Natural killer cell (primary cell): Measurements from ENCODE around the gene PRRG2. TPM values are rescaled to one million over a fixed set of nuclear protein-coding genes. Genes with fewer than 3 reads are reported as not detected.

ENCODE experiments used
- ATAC-seq, 3 donors: fragments of 150-1000 bp in 2 of 3; fragments of 200-7000 bp in 1 of 3; cut with Tn5 transposase; 1 replicate in 1 of 3; 2 replicates in 2 of 3; pipeline ENCODE4 v1.10.0; 2021; ENCODE audit warnings: mild to moderate bottlenecking in 2 of 3, moderate library complexity in 2 of 3
- DNase-seq, 2 donors: peaks; one replicate each; pipeline versions ENCODE4 v3.0.0 to v3.0.0-alpha.2; 2013 to 2021; ENCODE audit warnings: mixed read lengths in 1 of 2
- H3K27ac ChIP-seq: one replicate; pipeline ENCODE4 v1.5.1; 2013; ENCODE audit warnings: mild to moderate bottlenecking, low read length
- H3K27me3 ChIP-seq: one replicate; pipeline ENCODE4 v1.6.1; 2013; ENCODE audit warnings: low read length; ENCODE audit not compliant: control insufficient read depth, insufficient read depth
- H3K36me3 ChIP-seq: one replicate; pipeline ENCODE4 v1.6.1; 2013; ENCODE audit warnings: low read length; ENCODE audit not compliant: control insufficient read depth, insufficient read depth
- H3K4me1 ChIP-seq: one replicate; pipeline ENCODE4 v1.6.1; 2013; ENCODE audit warnings: low read length; ENCODE audit not compliant: control insufficient read depth, insufficient read depth
- H3K4me3 ChIP-seq: one replicate; pipeline ENCODE4 v1.5.1; 2013; ENCODE audit warnings: low read length
- H3K9me3 ChIP-seq: one replicate; pipeline ENCODE4 v1.6.1; 2013; ENCODE audit warnings: low read length; ENCODE audit not compliant: control insufficient read depth, insufficient read depth
- H3K27ac Mint-ChIP-seq, 2 donors: one replicate each; pipeline ENCODE4 v1.8.0; 2022; ENCODE audit warnings: mild to moderate bottlenecking in 2 of 2, mixed read lengths in 2 of 2, moderate library complexity in 1 of 2
- H3K27me3 Mint-ChIP-seq, 2 donors: one replicate each; pipeline ENCODE4 v1.8.0; 2022; ENCODE audit warnings: low read depth in 2 of 2, mixed read lengths in 2 of 2
- H3K36me3 Mint-ChIP-seq: one replicate; pipeline ENCODE4 v1.8.0; 2022; ENCODE audit warnings: mixed read lengths
- H3K4me1 Mint-ChIP-seq, 2 donors: one replicate each; pipeline ENCODE4 v1.8.0; 2022; ENCODE audit warnings: mixed read lengths in 2 of 2
- H3K4me3 Mint-ChIP-seq: one replicate; pipeline ENCODE4 v1.8.0; 2022; ENCODE audit warnings: mild to moderate bottlenecking, moderate library complexity, mixed read lengths
- H3K9me3 Mint-ChIP-seq, 2 donors: one replicate each; pipeline ENCODE4 v1.8.0; 2022; ENCODE audit warnings: mixed read lengths in 2 of 2
- CTCF ChIP-seq: fragments of 200-600 bp; IDR thresholded peaks from one replicate; pipeline ENCODE4 v1.8.0; 2022; ENCODE audit warnings: antibody characterized with exemption
- WGBS: methylation state at CpG from one replicate; pipeline ENCODE4 v1.1.7; 2013; ENCODE audit warnings: missing lambda C conversion rate; ENCODE audit not compliant: insufficient coverage; 5-methylcytosine and 5-hydroxymethylcytosine counted together
- intact Hi-C: fragments of 100-400 bp; cut with micrococcal nuclease; formaldehyde crosslinking; loops from one replicate; pipeline ENCODE4 v1.14.2; 2022
- total RNA-seq, 4 donors: library from RNA; stranded (reverse); fragments of 120-200 nt in 1 of 4; gene quantifications; one replicate each; pipeline versions ENCODE4 v1.2.3 to v1.2.4, GENCODE V29; 2013 to 2022

PRRG2 gene
- total RNA-seq, 3 donors from 2014 or later (not counting 1 experiment from before 2014, with no cell fraction given): 0.39 to 0.56 TPM; not detected in 1

- H3K4me1 Mint-ChIP-seq: peaks cover 24 to 38% of the 10 kb centered on the region in 2 donors
- peak overlapping the region; percentile 58 to 89 for H3K27ac Mint-ChIP-seq
- no peaks in the 10 kb centered on the region for H3K9me3 Mint-ChIP-seq
- Histone ChIP-seq H3K27ac (peak overlapping the region; percentile 29), H3K4me1 (peaks cover 73% of the 10 kb centered on the region), H3K4me3 (no peak overlapping the region), H3K36me3 (peaks cover 38% of the 10 kb centered on the region), H3K9me3 (no peaks in the 10 kb centered on the region), H3K27me3 (no peaks in the 10 kb centered on the region)
- 92% methylated on average over 45 of the region's 53 CpGs for WGBS
- no peaks in the 10 kb centered on the region for H3K36me3 Mint-ChIP-seq
- DNase-seq (peak in 1 of 2 donors; percentile 92), ATAC-seq (peak in 2 of 3 donors; percentile 38 to 60)
- TF ChIP-seq CTCF: no peak
- H3K27me3 Mint-ChIP-seq: no peaks in the 10 kb centered on the region
- intact Hi-C loops: loop anchor here (2.0 kb wide), 1 partner anchor 13 kb away; no protein-coding TSS in a partner anchor
- H3K4me3 Mint-ChIP-seq: no peak overlapping the region
These were observed 25.3 kb upstream of the PRRG2 start for GRCh38 chr19:49555600-49556411.

DNA sequence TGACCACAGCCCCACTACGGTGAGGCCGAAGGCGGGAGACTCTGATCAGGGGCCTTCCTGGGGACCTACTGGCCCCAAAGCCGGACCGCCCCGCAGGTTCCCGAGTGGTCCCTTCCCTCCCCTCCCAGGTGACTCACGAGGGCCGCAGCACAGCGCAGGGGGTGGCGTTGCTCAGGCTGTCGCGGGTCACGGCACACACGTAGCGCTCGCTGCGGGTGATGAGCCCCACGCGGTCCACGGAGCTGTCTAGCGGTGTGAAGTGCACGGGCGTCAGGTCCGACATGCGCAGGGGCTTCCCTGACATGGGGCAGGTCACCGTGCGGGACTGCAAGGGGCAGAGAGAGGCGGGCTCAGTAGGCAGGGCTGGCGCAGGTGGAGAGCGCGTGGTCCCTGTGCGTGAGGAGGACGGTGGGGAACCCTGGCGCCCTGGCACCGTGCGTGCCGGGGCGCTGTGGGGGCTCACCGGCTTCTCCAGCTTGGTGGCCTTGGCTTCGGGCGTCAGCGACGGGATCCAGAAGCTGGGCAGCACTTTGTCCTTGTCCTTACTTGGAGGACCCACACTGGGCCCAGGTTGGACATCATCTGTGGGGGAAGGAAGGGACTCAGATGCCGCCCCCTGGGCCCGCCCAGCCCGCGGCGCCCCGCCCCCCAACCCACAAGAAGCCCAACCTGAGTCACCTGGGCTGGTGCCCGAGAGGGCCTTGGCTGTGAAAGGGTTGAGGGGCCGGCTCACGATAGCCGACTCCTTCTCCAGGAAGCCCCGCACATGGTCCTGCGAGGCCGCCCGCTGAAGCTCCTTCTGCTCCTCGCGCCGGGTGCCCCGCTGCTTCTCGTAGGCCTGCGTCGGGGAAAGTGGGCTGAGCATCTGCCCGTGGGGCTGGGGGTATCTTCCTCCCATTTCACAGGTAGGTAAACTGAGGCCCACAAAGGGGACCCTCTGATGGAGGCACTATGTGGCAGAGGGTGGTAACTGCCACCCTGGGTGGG lies 24.4 kb upstream of the PRRG2 start:
- Mint-ChIP-seq H3K27me3 (no peaks in the 10 kb centered on the region), H3K36me3 (no peaks in the 10 kb centered on the region), H3K27ac (no peak overlapping the region), H3K4me1 (peaks cover 29 to 46% of the 10 kb centered on the region in 2 donors), H3K9me3 (no peaks in the 10 kb centered on the region), H3K4me3 (no peak overlapping the region)
- Histone ChIP-seq H3K36me3 (peaks cover 38% of the 10 kb centered on the region), H3K9me3 (no peaks in the 10 kb centered on the region), H3K27ac (peak overlapping the region; percentile 29), H3K27me3 (no peaks in the 10 kb centered on the region), H3K4me1 (peaks cover 82% of the 10 kb centered on the region), H3K4me3 (peak overlapping the region; percentile 12)
- WGBS: 92% methylated on average over 66 of the region's 66 CpGs
- ATAC-seq (no peak), DNase-seq (peak in 1 of 2 donors; percentile 63)
- intact Hi-C loops: no loop called here
- TF ChIP-seq CTCF: no peak

GRCh38 chr19:49557641-49558325 lies 23.3 kb upstream of the PRRG2 start:
- H3K4me3 Mint-ChIP-seq: no peak overlapping the region
- H3K36me3 Mint-ChIP-seq: no peaks in the 10 kb centered on the region
- no peaks in the 10 kb centered on the region for H3K9me3 ChIP-seq
- intact Hi-C loops: no loop called here
- H3K27me3 ChIP-seq: no peaks in the 10 kb centered on the region
- 91% methylated on average over 18 of the region's 18 CpGs for WGBS
- H3K4me1 ChIP-seq: peaks cover 85% of the 10 kb centered on the region
- H3K9me3 Mint-ChIP-seq: no peaks in the 10 kb centered on the region
- H3K4me3 ChIP-seq: no peak overlapping the region
- H3K36me3 ChIP-seq: peaks cover 38% of the 10 kb centered on the region
- peak overlapping the region in 1 of 2 donors; percentile 41 for H3K27ac Mint-ChIP-seq
- TF ChIP-seq CTCF: no peak
- ATAC-seq (no peak), DNase-seq (peak in 1 of 2 donors; percentile 41)
- no peaks in the 10 kb centered on the region for H3K27me3 Mint-ChIP-seq
- peaks cover 29 to 50% of the 10 kb centered on the region in 2 donors for H3K4me1 Mint-ChIP-seq
- peak overlapping the region; percentile 11 for H3K27ac ChIP-seq
